ENCODE data around the gene GNA14.
"Not testable (repeated sequence)": the region's sequence is repeated elsewhere in the genome, so short reads cannot be mapped to it uniquely, and the experiment has no call there.

The GNA14 gene

DNA sequence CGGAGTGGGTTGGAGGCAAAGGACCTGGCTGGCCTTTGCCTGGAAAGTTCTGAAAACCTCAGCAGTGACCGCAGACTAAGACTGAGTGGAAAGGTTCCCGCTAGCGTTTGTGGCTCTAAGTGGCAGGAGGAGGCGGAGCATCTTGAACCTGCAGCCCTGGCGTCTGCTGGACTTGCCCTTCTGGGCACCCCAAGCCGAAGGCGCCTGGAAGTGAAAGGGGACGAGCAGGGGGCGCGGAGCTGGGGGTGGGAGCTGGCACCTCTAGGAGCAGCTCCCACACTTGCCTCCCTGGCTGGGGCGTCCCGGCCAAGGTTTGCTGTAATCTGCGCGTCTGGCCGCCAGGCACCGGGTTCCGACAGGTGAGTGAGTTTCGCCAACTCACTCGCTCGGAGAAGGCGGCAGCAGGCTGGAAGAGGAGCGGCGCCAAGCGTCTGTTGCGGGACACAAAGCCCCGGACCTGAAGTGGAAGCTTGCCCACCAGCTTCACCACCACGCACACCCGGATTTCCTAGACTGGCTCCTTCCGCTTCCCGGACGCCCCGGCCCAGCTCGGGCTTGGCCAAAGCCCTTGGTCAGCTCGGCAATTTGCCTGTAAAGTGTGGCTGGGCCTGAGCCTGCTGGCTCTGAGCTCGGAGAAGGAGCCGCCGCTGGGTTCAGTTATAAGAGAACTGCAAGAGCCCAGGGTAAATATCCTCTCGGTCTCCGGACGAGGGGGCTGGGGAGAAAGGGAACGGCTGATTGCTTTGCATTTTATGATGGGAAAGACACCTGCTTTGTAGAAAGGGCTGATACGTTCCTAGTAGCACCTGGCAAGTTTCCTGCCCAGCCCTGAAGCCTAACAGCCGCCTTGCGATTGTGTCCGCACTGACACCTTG lies at the start of gene GNA14:
Gene GNA14, minus strand, starts transcription at position 89 of the 875 bp plus-strand sequence. CDS start 529 bp downstream, outside the sequence.
- DNase-seq, result peak; percentile 60

DNA sequence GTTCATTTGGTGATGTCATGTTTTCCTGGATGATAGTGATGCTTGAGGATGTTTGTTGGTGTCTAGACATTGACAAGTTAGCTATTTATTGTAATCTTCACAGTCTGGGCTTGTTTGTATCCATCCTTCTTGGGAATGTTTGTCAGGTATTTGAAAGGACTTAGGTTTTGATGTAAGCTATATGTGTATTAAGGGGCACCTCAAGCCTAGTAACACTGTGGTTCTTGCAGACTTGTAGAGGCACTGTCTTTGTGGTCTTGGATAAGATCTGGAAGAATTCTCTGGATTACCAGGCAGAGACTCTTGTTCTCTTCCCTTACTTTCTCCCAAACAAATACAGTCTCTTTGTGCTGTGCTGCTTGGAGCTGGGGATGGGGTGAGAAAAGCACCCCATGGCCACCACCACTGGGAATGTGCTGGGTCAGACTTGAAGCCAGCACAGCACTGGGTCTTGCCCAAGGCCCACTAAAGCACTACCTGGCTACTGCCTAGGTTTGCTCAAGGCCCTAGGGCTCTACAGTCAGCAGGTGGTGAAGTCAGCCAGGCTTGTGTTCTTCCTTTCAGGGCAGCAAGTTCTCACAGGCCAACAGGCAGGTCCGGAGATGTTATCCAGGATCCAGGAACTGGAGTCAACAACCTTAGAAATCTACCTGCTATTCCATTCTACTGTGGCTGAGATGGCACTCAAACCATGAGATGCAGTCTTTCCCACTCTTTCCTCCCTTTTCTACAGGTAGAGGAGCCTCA lies 49.3 kb upstream of the GNA14 start:
- no peak for DNase-seq

DNA sequence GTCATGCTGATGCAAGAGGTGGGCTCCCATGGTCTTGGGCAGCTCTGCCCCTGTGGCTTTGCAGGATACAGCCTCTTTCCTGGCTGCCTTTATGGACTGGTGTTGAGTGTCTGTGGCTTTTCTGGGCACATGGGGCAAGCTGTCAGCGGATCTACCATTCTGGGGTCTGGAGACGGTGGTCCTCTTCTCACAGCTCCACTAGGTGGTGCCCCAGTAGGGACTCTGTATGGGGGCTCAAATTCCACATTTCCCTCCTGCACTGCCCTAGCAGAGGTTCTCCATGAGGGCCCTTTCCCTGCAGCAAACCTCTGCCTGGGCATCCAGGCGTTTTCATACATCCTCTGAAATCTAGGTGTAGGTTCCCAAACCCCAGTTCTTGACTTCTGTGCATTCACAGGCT lies 42.6 kb upstream of the GNA14 start:
- not testable (repeated sequence) for DNase-seq

DNA sequence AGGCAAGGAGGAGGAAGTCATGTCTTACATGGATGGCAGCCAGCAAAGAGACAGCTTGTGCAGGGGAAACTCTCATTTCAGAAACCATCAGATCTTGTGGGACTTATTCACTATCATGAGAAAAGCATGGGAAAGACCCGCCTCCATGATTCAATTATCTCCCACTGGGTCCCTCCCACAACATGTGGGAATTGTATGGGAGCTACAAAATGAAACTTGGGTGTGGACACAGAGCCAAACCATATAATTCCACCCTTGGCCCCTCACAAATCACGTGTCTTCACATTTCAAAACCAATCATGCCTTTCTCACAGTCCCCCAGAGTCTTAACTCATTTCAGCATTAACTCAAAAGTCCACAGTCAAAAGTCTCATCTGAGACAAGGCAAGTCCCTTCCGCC lies 42.0 kb upstream of the GNA14 start:
- not testable (repeated sequence) for DNase-seq

DNA sequence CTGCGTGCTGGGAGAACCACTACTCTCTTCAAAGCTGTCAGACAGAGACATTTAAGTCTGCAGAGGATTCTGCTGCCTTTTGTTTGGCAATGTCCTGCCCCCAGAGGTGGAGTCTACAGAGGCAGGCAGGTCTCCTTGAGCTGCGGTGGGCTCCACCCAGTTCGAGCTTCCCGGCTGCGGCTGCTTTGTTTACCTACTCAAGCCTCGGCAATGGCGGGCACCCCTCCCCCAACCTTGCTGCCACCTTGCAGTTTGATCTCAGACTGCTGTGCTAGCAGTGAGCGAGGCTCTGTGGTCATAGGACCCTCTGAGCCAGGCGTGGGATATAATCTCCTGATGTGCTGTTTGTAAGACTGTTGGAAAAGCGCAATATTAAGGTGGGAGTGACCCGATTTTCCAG lies 39.6 kb upstream of the GNA14 start:
- not testable (repeated sequence) for DNase-seq

DNA sequence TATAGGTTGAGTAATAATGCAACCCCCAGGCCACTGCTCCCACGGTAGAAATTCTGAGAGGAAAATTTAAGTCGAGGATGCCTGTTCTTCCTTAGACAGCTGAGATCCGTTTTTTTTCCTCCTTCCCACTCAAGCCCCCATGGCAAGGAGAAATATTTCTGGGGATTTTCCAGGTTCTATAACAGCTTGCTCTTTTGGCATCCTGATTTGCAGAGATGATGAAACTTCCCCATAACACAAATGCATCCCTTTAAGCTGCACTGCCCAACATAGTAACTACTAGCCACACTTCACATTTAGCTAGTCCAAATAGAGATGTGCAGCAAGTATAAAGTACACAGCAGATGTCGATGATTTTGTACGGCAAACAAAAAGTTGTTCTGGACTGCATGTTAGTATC lies 32.5 kb upstream of the GNA14 start:
- DNase-seq, result no peak

DNA sequence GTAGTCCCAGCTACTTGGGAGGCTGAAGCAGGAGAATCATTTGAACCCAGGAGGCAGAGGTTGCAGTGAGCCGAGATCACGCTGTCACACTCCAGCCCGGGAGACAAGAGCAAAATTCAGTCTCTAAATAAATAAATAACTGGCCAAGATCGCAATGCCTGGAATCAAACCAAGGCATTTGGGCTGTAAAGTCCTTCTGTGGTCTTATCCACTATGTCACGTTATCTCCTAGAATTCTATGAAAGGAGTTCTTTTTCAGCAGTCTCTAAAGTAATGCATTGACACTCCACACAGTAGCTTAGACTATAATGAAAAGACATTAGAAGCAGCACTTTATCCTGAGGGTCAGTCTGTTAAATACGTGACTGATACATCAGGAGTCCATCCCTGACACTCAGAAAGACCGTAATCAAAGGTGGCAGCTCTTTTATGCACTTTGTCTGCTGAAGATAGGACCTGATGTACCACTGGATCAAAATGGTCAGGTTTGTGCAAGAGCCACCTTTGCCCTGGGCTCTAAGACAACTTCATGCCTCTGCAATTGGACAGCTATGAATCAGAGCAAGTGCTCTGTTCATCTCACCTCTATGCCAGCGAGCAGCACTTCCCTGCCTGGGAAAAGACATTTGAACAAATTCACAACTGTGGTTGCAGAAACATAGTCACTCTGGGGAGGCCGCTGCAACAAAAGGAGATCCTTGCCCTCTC lies 31.7 kb upstream of the GNA14 start:
- no peak for DNase-seq

DNA sequence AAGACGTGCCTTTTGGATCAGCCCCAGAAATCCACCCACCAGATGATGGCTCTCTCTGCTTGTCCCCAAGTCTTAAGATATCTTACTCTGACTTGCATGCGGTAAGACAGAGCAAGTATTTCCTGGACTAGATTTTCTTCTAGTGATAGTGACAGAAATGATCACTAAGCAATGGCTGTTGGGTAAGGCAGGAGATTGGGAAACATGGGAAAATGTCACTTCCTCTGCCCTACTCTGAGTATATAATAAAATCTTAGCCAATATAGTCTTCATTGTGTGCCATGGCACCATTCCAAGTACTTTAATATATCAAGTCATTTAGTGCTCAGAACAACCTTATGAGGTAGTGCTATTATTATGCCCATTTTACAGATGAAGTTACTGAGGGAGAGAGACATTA lies 31.0 kb upstream of the GNA14 start:
- no peak for DNase-seq

DNA sequence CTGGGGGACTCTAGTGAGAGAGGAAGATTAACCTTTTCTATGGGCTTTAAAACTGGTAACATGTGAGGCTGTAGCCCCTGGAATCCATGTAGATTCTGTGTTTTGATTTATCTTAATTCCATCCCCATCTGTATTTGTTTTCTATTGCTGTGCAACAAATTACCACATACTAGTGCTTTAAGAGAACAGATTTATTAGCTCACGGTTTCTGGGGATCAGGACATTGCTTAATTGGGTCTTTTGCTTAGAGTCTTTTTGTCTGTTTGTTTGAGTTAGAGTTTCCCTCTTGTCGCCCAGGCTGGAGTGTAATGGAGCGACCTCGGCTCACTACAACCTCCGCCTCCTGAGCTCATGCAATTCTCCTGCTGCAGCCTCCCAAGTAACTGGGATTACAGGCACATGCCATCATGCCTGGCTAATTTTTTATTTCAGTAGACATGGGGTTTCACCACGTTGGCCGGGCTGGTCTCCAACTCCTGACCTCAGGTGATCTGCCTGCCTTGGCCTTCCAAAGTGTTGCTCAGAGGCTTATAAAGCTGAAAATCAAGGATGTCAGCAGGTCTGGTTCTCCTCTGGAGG lies 29.9 kb upstream of the GNA14 start:
- peak; percentile 32 for DNase-seq

DNA sequence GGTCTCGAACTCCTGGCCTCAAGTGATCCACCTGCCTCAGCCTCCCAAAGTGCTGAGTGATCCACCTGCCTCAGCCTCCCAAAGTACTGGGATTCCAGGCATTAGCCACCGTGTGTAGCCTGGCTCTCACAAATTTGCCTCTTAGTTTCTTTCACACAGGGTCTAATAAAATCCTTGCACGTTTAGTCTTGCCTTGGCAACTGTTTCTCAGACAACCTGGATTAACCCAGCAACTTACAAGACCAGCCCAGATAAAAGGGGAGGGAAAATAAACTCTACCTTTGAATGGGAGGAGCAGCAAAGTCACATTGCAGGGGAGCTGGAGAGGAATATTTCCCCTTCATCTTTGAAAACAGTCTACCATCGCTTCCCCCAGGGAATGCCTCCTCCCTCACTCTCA lies 29.3 kb upstream of the GNA14 start:
- DNase-seq, result no peak

DNA sequence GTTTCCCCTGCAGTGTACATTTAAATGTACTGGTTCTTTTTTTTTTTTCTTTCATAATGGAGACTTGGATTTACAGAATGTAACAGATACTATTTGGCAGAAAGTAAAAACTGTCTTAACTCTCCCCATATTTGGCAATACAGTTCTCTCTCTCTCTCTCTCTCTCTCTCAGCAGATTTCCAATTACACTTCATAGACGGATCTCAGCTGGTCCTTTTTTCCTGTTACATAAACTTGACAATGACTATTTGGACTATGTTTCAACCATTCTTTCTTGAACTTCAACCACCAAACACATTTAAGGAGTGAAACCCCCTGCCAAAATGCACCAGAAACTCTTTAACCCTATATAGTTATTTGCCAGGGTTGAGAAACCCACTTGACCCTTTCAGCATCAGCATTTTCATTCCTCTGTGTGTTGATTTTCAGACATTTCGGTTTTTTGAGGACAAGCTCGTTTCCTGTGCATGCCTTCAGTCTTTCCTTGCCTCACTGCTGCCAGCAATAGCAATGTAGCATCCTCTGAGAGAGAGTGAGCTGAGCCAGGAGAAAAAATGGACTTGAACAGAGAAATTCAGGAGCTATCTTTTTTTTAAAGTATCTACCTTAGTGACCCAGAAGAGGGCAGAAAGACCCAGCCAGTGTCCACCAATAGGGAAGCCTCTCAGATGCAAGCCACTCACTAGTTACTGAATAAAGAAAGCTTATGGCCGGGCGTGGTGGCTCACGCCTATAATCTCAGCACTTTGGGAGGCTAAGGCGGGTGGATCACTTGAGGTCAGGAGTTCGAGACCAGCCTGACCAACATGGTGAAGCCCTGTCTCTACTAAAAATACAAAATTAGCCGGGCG lies 26.0 kb upstream of the GNA14 start:
- peak; percentile 27 for DNase-seq

DNA sequence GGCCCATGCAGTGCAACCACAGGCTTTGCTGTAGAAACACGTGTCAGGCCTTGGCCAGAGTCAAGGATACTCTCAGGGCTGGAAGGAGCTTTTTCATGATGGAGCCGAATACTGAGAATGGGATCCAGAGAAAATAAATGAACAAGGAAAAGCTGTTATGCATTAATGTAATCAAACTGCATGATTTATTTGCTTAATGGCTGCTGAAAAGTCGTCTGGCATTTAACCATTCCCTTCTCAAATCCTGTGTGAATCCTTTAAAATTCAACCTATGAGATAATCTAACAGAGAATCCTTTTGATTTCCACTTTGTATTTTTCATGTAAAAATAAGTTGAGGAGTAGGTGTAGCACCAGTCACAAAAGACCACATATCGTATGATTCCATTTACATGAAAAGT lies 24.1 kb upstream of the GNA14 start:
- no peak for DNase-seq

DNA sequence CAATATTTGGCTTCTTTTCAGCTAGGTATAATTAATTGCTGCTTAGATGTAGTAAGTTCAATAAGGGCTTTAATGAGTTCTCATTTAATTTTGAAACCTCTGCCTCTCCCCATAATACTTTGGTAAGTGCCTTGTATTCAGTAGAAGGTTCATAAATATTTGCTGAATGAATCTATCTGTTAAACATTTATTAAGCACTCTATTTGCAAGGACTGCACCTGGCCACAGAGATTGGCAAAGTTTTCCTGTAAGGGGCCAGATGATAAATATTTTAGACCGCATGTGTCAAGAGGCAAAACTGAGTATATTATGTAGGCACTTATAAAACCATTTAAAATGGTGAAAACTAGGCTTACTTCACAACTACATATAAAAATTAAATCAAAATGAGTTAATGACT lies 19.0 kb upstream of the GNA14 start:
- no peak for DNase-seq

DNA sequence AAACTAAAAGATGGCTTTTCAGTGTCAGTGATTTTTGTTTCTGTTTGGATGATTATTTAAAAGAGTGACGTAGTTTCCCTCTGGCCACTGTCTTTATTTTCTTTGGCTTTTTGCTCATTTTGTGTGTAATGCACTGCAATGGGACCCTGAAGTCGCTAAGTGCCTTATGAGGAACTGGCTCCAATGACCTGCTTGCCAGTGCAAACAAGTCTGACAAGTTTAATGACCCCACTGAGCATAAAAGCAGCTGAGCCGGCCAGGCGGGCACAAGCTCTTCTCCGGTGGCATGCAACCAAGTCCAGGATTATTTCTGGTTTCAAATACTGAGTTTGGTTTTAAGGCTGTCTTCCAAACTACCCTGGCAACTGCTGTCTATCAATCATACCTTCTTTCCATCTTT lies 15.6 kb upstream of the GNA14 start:
- peak; percentile 61 for DNase-seq

DNA sequence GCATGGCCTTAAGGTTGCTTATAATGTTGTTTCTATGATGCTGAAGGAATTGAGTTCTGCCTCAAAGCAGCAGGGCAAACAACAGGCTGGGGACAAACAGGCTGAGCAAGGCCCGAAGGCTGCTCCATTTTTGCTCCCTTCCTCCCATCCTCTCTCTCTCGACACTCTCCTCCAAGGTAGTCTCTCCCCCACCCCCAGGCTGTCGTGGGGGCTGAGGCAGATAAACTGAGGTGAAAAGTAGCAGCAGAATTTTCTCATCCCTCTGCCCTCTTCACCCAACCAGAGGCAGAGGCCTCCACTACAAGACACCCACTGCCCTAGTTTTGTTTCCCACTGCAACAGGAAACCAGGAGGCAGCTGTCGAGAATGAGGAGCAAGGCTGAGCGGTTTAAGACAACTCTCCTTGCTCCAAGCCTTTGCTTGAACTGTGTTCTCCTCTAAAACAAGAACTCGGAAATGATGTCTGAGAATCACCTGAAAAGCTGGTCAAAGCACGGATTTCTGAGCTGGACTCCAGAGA lies 13.5 kb upstream of the GNA14 start:
- no peak for DNase-seq

DNA sequence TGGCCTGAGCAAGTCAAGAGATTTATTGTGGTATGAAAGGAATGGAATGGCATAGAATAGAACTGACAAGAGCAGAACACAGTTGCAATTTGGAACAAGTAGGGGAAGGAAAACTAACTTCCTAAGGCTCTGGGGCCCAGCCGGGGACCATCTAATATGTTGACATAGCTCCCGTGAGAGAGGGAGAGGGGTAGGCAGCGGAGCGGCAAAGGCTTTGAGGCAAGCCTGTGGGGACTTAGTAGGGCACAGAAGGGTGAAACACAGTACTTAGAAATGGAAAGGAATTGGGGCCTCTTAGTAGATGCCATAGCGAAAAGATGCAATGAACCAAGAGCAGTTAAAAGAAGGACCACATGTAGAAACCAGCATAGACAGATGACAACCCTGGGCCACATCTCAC lies 11.8 kb upstream of the GNA14 start:
- DNase-seq, result no peak

DNA sequence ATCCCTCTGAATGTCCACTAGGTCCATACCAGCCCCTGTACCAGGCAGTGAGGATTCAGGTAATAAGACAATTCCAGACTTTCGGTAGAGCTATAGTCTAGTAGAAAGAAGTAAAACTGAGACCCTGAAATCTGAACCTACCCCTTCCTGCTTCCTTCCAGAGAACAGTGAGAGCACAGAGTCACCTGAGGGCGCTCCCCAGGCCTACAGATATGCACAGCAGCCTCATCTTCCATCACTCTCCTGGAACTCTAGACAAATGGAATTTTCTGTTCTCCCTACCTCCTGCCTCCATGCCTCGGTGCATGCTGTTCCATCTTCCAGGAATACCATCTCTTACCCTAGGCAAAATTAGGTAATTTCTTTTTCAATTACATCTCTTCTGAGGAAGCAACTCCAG lies 3.1 kb upstream of the GNA14 start:
- DNase-seq, result no peak

DNA sequence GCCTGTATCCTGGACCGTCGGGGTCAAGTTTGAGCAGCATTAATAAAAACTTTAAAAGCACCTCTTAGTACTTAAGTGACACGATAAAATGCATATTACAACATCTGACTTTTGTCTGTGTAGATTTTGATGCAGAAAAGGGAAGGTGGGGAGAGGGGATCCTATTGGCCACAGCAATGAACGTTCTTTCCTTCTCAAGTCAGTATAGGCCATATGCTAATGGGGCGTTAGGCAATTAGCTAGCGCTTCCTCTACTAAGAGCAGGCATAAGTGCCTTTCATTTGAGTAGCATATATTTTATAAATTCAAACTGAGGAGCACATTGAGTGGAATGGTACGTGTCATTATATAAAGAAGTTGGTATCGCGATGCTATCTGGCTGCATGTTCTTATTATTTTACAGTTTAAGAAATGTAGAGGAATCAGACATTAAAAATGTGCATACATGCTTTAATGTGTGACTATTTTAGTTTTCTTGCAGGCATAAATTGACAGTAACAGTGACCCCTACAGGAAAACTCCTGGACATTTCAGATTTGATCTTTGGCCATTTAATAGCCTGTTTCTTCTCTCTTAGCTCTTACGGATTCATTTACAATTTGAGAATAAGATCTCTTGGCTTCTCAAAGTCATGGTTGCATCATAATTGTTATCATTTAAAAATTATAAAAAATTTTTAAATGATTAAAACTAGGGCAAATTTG lies 1.1 kb upstream of the GNA14 start:
- no peak for DNase-seq

DNA sequence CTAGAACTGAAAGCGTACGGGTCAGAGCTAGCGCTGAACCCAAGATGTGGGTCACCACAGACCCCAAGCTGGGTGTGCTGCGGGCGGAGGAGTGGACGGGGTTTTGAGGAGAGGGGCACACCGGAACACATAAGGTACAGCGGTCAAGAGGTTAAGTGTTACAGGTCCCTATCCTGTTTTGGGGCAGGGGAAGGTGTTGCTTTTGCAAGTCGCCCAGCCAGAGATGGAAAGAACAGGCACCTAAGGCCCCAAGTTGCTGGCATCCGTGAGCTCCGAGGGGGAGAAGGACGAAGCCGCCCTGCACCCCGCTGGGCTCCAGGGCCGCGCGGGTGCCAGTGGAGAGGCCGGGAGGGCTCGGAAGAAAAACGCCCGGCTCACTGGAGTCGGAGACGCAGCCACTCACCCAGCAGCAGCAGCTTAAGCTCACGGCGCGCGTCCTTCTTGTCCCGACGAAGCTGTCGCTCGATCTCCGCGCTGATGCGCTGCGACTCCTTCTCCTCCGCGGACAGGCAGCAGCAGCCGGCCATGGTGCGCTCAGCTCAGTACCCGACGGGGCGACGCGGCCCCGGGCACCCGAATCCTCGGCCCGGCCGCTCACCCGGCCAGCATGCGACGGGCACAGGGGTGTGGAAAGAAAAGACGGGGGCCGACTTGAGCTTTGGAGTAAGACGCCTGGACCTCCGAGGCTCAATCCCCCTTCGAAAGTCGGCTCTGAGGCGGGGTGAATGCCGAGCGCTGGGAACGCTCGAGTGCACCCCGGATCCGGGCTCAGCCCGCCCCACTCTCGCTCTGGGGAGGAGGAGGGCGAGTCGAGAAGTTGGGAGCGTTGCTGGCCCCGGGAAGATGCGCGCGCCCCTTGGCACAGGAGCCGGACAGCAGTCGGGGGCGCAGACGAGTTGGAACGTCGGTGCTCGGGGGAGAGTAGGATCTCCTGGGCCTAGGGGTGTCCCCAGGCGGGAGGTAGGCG lies 572 bp downstream of the GNA14 start:
- DNase-seq, result peak; percentile 43

DNA sequence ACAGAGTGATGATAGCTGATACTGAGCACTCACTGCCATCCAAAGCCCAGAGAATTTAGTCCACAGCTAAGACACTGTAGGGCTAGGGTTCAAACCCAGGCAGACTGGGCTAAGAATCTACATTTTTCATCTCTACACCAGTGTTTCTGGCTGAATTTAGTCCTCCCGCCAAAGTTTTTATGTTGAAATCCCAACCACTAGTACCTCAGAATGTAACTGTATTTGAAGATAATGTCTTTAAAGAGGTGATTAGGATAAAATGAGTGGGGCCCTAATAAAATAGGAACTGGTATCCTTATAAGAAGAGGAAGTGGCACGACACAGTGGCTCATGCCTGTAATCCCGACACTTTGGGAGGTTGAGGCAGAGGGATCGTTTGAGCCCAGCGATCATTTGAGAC lies 4.3 kb downstream of the GNA14 start:
- no peak for DNase-seq
